Middle frontal gyrus (tissue), 1 donor: ENCODE results near the gene EEPD1.
"Not testable (repeated sequence)": the region's sequence is repeated elsewhere in the genome, so short reads cannot be mapped to it uniquely, and the experiment has no call there.

Source experiments
- DNase-seq: peaks from one replicate; pipeline ENCODE4 v3.0.0-alpha.2; 2015; ENCODE audit warnings: low spot score; ENCODE audit errors: extremely low spot score

The EEPD1 gene

GRCh38 chr7:36214608-36215456 is 61.8 kb downstream of the EEPD1 start:
- DNase-seq, result no peak

- no peak for DNase-seq
These were observed 62.4 kb downstream of the EEPD1 start for GRCh38 chr7:36215457-36215765.

- no peak for DNase-seq
These were observed 63.1 kb downstream of the EEPD1 start for GRCh38 chr7:36216063-36216684.

- no peak for DNase-seq
These were observed 64.3 kb downstream of the EEPD1 start for GRCh38 chr7:36217211-36217960.

GRCh38 chr7:36217961-36218284 is 64.9 kb downstream of the EEPD1 start:
- no peak for DNase-seq

GRCh38 chr7:36219429-36219828 is 66.4 kb downstream of the EEPD1 start:
- DNase-seq, result no peak

GRCh38 chr7:36223851-36224250 is 70.8 kb downstream of the EEPD1 start:
- DNase-seq, result no peak

GRCh38 chr7:36224934-36225858 is 72.1 kb downstream of the EEPD1 start:
- no peak for DNase-seq

GRCh38 chr7:36226151-36226550 is 73.1 kb downstream of the EEPD1 start:
- DNase-seq, result no peak

- DNase-seq, result no peak
These were observed 74.2 kb downstream of the EEPD1 start for GRCh38 chr7:36227223-36227622.

GRCh38 chr7:36228039-36228438 is 75.0 kb downstream of the EEPD1 start:
- DNase-seq, result no peak

GRCh38 chr7:36231406-36231805 is 78.4 kb downstream of the EEPD1 start:
- no peak for DNase-seq

- DNase-seq, result no peak
These were observed 79.5 kb downstream of the EEPD1 start for GRCh38 chr7:36232555-36232954.

- no peak for DNase-seq
These were observed 80.0 kb downstream of the EEPD1 start for GRCh38 chr7:36232971-36233550.

- DNase-seq, result no peak
These were observed 83.0 kb downstream of the EEPD1 start for GRCh38 chr7:36236073-36236472.

- DNase-seq, result no peak
These were observed 85.1 kb downstream of the EEPD1 start for GRCh38 chr7:36238138-36238537.

- not testable (repeated sequence) for DNase-seq
These were observed 90.3 kb downstream of the EEPD1 start for GRCh38 chr7:36243356-36243755.

- DNase-seq, result not testable (repeated sequence)
These were observed 90.9 kb downstream of the EEPD1 start for GRCh38 chr7:36244001-36244400.

GRCh38 chr7:36244429-36244828 is 91.4 kb downstream of the EEPD1 start:
- DNase-seq, result no peak

- no peak for DNase-seq
These were observed 92.7 kb downstream of the EEPD1 start for GRCh38 chr7:36245684-36246299.

- no peak for DNase-seq
These were observed 96.0 kb downstream of the EEPD1 start for GRCh38 chr7:36249091-36249490.
